DND-41 (cell line): ENCODE measurements around the gene PCNX2.

Experiments used
- CTCF ChIP-seq: IDR thresholded peaks from 2 replicates; pipeline ENCODE4 v1.5.1; 2012; ENCODE audit warnings: borderline replicate concordance, low read length, moderate library complexity, mild to moderate bottlenecking; ENCODE audit not compliant: poor library complexity, severe bottlenecking; ENCODE audit errors: extremely low read depth
- EZH2 ChIP-seq: IDR thresholded peaks from 3 replicates; pipeline ENCODE4 v1.6.1; 2012; ENCODE audit warnings: borderline replicate concordance, low read depth, mild to moderate bottlenecking, moderate library complexity, low read length, inconsistent platforms; ENCODE audit not compliant: severe bottlenecking

- TF ChIP-seq CTCF = no peak
- TF ChIP-seq EZH2 = no peak
Measured at GRCh38 chr1:233082778-233083550, 212.6 kb downstream of the PCNX2 start.
